A172 (cell line): ENCODE measurements around the gene LHX1. TPM values are rescaled to one million over a fixed set of nuclear protein-coding genes. Genes with fewer than 3 reads are reported as not detected.

Source experiments
- DNase-seq: peaks from one replicate; pipeline ENCODE4 v3.0.0-alpha.2; 2015; ENCODE audit warnings: low spot score
- total RNA-seq: library from RNA; depleted of rRNA; stranded (reverse); fragments of >200 nt; shearing (Covaris generic); gene quantifications from 2 replicates; pipeline ENCODE4 v1.2.3, GENCODE V29; 2014

Gene LHX1
- total RNA-seq, 1 experiment from 2014 or later: 1.4 TPM

GRCh38 chr17:36939052-36939801 lies 2.0 kb downstream of the LHX1 start:
- no peak for DNase-seq

GRCh38 chr17:36939802-36940312 lies 2.6 kb downstream of the LHX1 start:
- DNase-seq: no peak

- DNase-seq: no peak
Measured at GRCh38 chr17:36940313-36941264, 3.3 kb downstream of the LHX1 start.

GRCh38 chr17:36941265-36942010 lies 4.2 kb downstream of the LHX1 start:
- DNase-seq: no peak

- no peak for DNase-seq
Measured at GRCh38 chr17:36942019-36942599, 4.8 kb downstream of the LHX1 start.

- no peak for DNase-seq
Measured at GRCh38 chr17:36942631-36943125, 5.4 kb downstream of the LHX1 start.

GRCh38 chr17:36943250-36944191 lies 6.2 kb downstream of the LHX1 start:
- DNase-seq: no peak

GRCh38 chr17:36944553-36944952 lies 7.3 kb downstream of the LHX1 start:
- no peak for DNase-seq

GRCh38 chr17:36945140-36945539 lies 7.9 kb downstream of the LHX1 start:
- no peak for DNase-seq

GRCh38 chr17:36945959-36946725 lies 8.9 kb downstream of the LHX1 start:
- no peak for DNase-seq

- DNase-seq: no peak
Measured at GRCh38 chr17:36946726-36947091, 9.4 kb downstream of the LHX1 start.

GRCh38 chr17:36947922-36948716 lies 10.8 kb downstream of the LHX1 start:
- DNase-seq: peak; percentile 21

GRCh38 chr17:36948717-36949460 lies 11.6 kb downstream of the LHX1 start, which contains the start of gene AATF:
TSS of gene AATF (plus strand) at chr17:36948954. CDS start at chr17:36949126, 172 bp downstream.
- peak; percentile 92 for DNase-seq

- DNase-seq: peak; percentile 45
Measured at GRCh38 chr17:36949461-36949927, 12.2 kb downstream of the LHX1 start.

GRCh38 chr17:36950027-36950426 lies 12.8 kb downstream of the LHX1 start:
- no peak for DNase-seq

GRCh38 chr17:36951084-36951789 lies 14.0 kb downstream of the LHX1 start:
- DNase-seq: no peak

- DNase-seq: no peak
Measured at GRCh38 chr17:36971508-36971907, 34.2 kb downstream of the LHX1 start.
